PFSK-1 (cell line): Measurements from ENCODE around the gene CYBB.

Experiments used
- FOXP2 ChIP-seq: optimal IDR thresholded peaks from 2 replicates; pipeline ENCODE3; 2011; ENCODE audit warnings: borderline replicate concordance, control low read depth, inconsistent platforms; ENCODE audit not compliant: insufficient read depth; ENCODE audit errors: extremely low read length, extremely low read depth
- POLR2AphosphoS5 ChIP-seq: IDR thresholded peaks from 2 replicates; pipeline ENCODE4 v1.6.1; 2012; ENCODE audit warnings: low read depth, mild to moderate bottlenecking, control low read depth, low read length, moderate library complexity
- REST ChIP-seq, 2 experiments: IDR thresholded peaks; 2 replicates each; pipeline versions ENCODE4 v1.6.1 to v1.8.0; 2011 to 2012; ENCODE audit warnings: low read depth in 2 of 2, low read length in 2 of 2, control low read depth in 1 of 2, inconsistent platforms in 1 of 2, mild to moderate bottlenecking in 1 of 2, moderate library complexity in 1 of 2; ENCODE audit not compliant: insufficient read depth in 1 of 2
- SIN3A ChIP-seq: IDR thresholded peaks from 2 replicates; pipeline ENCODE4 v1.6.1; 2012; ENCODE audit warnings: mild to moderate bottlenecking, low read length, moderate library complexity, borderline replicate concordance; ENCODE audit not compliant: insufficient read depth
- TAF1 ChIP-seq: IDR thresholded peaks from 2 replicates; pipeline ENCODE4 v1.6.1; 2012; ENCODE audit warnings: low read length, control low read depth, borderline replicate concordance; ENCODE audit not compliant: insufficient read depth

The CYBB gene

GRCh38 chrX:37800717-37801116 is 20.9 kb downstream of the CYBB start:
- TF ChIP-seq FOXP2 (no peak), REST (IDR thresholded peaks at IDR 0.05; ENCODE audit: insufficient read depth in 1 of 2, low read depth in 2 of 2, low read length in 2 of 2) (no peak), TAF1 (no peak), POLR2AphosphoS5 (no peak), SIN3A (no peak)

GRCh38 chrX:37802028-37802427 is 22.2 kb downstream of the CYBB start:
- no peak for TF ChIP-seq POLR2AphosphoS5
- TF ChIP-seq SIN3A: no peak
- no peak for TF ChIP-seq FOXP2
- TF ChIP-seq REST (IDR thresholded peaks at IDR 0.05; ENCODE audit: insufficient read depth in 1 of 2, low read depth in 2 of 2, low read length in 2 of 2): no peak
- no peak for TF ChIP-seq TAF1

GRCh38 chrX:37803057-37803456 is 23.2 kb downstream of the CYBB start:
- TF ChIP-seq SIN3A: no peak
- TF ChIP-seq TAF1: no peak
- TF ChIP-seq REST (IDR thresholded peaks at IDR 0.05; ENCODE audit: insufficient read depth in 1 of 2, low read depth in 2 of 2, low read length in 2 of 2): no peak
- TF ChIP-seq POLR2AphosphoS5: no peak
- no peak for TF ChIP-seq FOXP2

GRCh38 chrX:37809970-37810369 is 30.1 kb downstream of the CYBB start:
- TF ChIP-seq POLR2AphosphoS5 (no peak), SIN3A (no peak), TAF1 (no peak), REST (IDR thresholded peaks at IDR 0.05; ENCODE audit: insufficient read depth in 1 of 2, low read depth in 2 of 2, low read length in 2 of 2) (no peak), FOXP2 (no peak)

- TF ChIP-seq TAF1 (no peak), FOXP2 (no peak), REST (IDR thresholded peaks at IDR 0.05; ENCODE audit: insufficient read depth in 1 of 2, low read depth in 2 of 2, low read length in 2 of 2) (no peak), POLR2AphosphoS5 (no peak), SIN3A (no peak)
These were observed 32.3 kb downstream of the CYBB start for GRCh38 chrX:37812110-37812509.
